ENCODE measurements around the gene RRAGC.

DNA sequence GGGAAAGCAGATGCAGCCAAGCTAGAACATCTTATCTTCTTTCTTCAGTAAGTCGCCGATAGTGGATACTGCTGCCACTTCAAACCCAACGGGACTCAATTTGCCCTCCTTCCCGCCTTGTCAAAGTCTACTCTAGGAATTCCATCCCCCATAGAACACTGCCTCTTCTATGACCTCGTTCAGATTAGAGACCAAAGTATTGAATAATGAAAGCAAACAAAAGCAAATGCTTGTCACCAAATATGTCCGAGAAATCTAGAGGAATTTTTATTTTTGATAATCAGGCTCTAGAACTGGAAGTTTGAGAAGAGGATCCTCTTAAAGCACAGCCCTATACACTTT is 853 bp upstream of the RRAGC start:
- no peak for TF ChIP-seq POLR2A (IDR thresholded peaks at IDR 0.05)
- TF ChIP-seq, protein P1, sequence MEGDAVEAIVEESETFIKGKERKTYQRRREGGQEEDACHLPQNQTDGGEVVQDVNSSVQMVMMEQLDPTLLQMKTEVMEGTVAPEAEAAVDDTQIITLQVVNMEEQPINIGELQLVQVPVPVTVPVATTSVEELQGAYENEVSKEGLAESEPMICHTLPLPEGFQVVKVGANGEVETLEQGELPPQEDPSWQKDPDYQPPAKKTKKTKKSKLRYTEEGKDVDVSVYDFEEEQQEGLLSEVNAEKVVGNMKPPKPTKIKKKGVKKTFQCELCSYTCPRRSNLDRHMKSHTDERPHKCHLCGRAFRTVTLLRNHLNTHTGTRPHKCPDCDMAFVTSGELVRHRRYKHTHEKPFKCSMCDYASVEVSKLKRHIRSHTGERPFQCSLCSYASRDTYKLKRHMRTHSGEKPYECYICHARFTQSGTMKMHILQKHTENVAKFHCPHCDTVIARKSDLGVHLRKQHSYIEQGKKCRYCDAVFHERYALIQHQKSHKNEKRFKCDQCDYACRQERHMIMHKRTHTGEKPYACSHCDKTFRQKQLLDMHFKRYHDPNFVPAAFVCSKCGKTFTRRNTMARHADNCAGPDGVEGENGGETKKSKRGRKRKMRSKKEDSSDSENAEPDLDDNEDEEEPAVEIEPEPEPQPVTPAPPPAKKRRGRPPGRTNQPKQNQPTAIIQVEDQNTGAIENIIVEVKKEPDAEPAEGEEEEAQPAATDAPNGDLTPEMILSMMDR (IDR thresholded peaks at IDR 0.05) = no peak
- TF ChIP-seq EP300 (IDR thresholded peaks at IDR 0.05) = no peak
